Breast epithelium (tissue), 4 donors: Measurements from ENCODE around the gene PPM1J. TPM values are rescaled to one million over a fixed set of nuclear protein-coding genes. Genes with fewer than 3 reads are reported as not detected.
"Not testable (repeated sequence)": the region's sequence is repeated elsewhere in the genome, so short reads cannot be mapped to it uniquely, and the experiment has no call there.

Experiments
- DNase-seq, 2 donors: peaks; one replicate each; pipeline ENCODE4 v3.0.0-alpha.2; 2019; ENCODE audit warnings: low spot score in 2 of 2
- H3K27ac ChIP-seq, 2 donors: fragments of 200-600 bp; sonication (generic) in 1 of 2; one replicate each; pipeline ENCODE4 v1.5.1; 2016 to 2019; ENCODE audit warnings: mild to moderate bottlenecking in 1 of 2
- H3K27me3 ChIP-seq, 2 donors: fragments of 200-600 bp; sonication (generic) in 1 of 2; one replicate each; pipeline versions ENCODE4 v1.5.1 to v1.6.0; 2017 to 2019; ENCODE audit warnings: control low read depth in 1 of 2, mild to moderate bottlenecking in 1 of 2
- H3K36me3 ChIP-seq: fragments of 200-600 bp; one replicate; pipeline ENCODE4 v1.5.1; 2019
- H3K4me1 ChIP-seq, 2 donors: fragments of 200-600 bp; sonication (generic); one replicate each; pipeline ENCODE4 v1.5.1; 2016 to 2019; ENCODE audit warnings: control low read depth in 1 of 2
- H3K4me3 ChIP-seq, 3 donors: fragments of 200-600 bp; sonication (generic); 1 replicate in 2 of 3; 2 replicates in 1 of 3; pipeline ENCODE4 v1.5.1; 2016 to 2019; ENCODE audit warnings: mild to moderate bottlenecking in 3 of 3, moderate library complexity in 2 of 3
- H3K9me3 ChIP-seq, 2 donors: fragments of 200-600 bp; sonication (generic) in 1 of 2; one replicate each; pipeline ENCODE4 v1.5.1; 2016 to 2019; ENCODE audit warnings: control low read depth in 1 of 2
- CTCF ChIP-seq, 3 donors: fragments of 450-650 bp; IDR thresholded peaks; one replicate each; pipeline ENCODE4 v1.5.1; 2016 to 2017; ENCODE audit warnings: antibody characterized with exemption in 3 of 3, mild to moderate bottlenecking in 3 of 3, moderate library complexity in 3 of 3
- POLR2A ChIP-seq: fragments of 450-650 bp; IDR thresholded peaks from one replicate; pipeline ENCODE4 v1.6.1; 2016; ENCODE audit warnings: antibody characterized with exemption, mild to moderate bottlenecking, moderate library complexity
- POLR2AphosphoS5 ChIP-seq, 3 donors: sonication (generic); formaldehyde crosslinking; IDR thresholded peaks; one replicate each; pipeline ENCODE4 v1.6.1; 2017; ENCODE audit warnings: antibody characterized with exemption in 3 of 3
- intact Hi-C: fragments of 100-400 bp; cut with DNase I; formaldehyde crosslinking; loops from one replicate; pipeline ENCODE4 v1.15.1; 2023; ENCODE audit warnings: low total_unique reads
- total RNA-seq, 3 donors: library from RNA; depleted of rRNA; stranded (reverse); fragments of >200 nt; gene quantifications; one replicate each; pipeline ENCODE4 v1.1.0, GENCODE V29; 2016

Gene PPM1J
- total RNA-seq, 3 donors from 2014 or later, result 0.32 to 5.3 (median 4.9) TPM

GRCh38 chr1:112723511-112723839 is 8.3 kb upstream of the PPM1J start:
- H3K36me3 ChIP-seq, result no peaks in the 10 kb centered on the region
- DNase-seq, result no peak
- H3K27me3 ChIP-seq, result no peaks in the 10 kb centered on the region
- H3K4me1 ChIP-seq, result peaks cover 7% of the 10 kb centered on the region in 2 donors
- peak overlapping the region in 1 of 2 donors; percentile 13 for H3K27ac ChIP-seq
- TF ChIP-seq POLR2AphosphoS5 (IDR thresholded peaks at IDR 0.05) (no peak), POLR2A (no peak), CTCF (IDR thresholded peaks at IDR 0.05) (no peak)
- no peak overlapping the region for H3K4me3 ChIP-seq
- H3K9me3 ChIP-seq, result no peaks in the 10 kb centered on the region
- intact Hi-C loops, result loop anchor here (10.0 kb wide), 1 partner anchor 331 kb away; no protein-coding TSS in a partner anchor

GRCh38 chr1:112722601-112723510 is 7.7 kb upstream of the PPM1J start:
- no peak for DNase-seq
- no peaks in the 10 kb centered on the region for H3K9me3 ChIP-seq
- H3K27ac ChIP-seq, result peak overlapping the region; percentile 29 to 48
- peaks cover 7% of the 10 kb centered on the region in 2 donors for H3K4me1 ChIP-seq
- H3K27me3 ChIP-seq, result no peaks in the 10 kb centered on the region
- H3K36me3 ChIP-seq, result no peaks in the 10 kb centered on the region
- peak overlapping the region in 2 of 3 donors; percentile 37 to 48 for H3K4me3 ChIP-seq
- intact Hi-C loops, result loop anchor here (10.0 kb wide), 1 partner anchor 332 kb away; no protein-coding TSS in a partner anchor
- TF ChIP-seq POLR2AphosphoS5 (IDR thresholded peaks at IDR 0.05) (no peak), CTCF (IDR thresholded peaks at IDR 0.05) (no peak), POLR2A (no peak)

DNA sequence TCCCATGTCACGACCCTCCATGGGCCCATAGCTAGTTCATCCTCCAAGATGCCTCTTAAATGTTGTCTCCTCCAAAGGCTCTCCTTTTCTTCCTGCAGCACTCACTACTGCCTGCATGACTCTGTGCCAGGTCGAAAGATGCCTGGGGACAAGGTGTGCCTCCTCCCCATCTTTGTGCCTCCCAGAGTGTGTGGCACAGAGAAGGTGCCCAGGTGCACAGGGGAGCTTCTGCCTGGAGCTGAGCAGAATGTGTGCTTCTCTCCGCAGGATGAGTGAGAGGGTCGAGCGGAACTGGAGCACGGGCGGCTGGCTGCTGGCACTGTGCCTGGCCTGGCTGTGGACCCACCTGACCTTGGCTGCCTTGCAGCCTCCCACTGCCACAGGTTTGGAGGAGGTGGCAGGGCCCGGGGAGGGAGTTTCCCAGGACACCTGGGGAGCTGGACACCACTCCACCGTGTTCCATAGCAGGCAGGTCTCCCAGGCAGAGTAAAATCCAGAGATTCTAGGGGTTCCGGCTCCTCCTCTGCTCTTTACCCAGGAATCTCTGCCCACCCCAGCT is 6.9 kb upstream of the PPM1J start:
- Histone ChIP-seq H3K9me3 (no peaks in the 10 kb centered on the region), H3K4me3 (peak overlapping the region in 1 of 3 donors; percentile 48), H3K27ac (peak overlapping the region; percentile 29 to 48), H3K36me3 (no peaks in the 10 kb centered on the region), H3K27me3 (no peaks in the 10 kb centered on the region), H3K4me1 (peaks cover 7% of the 10 kb centered on the region in 2 donors)
- no peak for DNase-seq
- intact Hi-C loops, result loop anchor here (10.0 kb wide), 1 partner anchor 333 kb away; no protein-coding TSS in a partner anchor
- TF ChIP-seq CTCF (IDR thresholded peaks at IDR 0.05) (no peak), POLR2AphosphoS5 (IDR thresholded peaks at IDR 0.05) (no peak), POLR2A (no peak)

- not testable (repeated sequence) for H3K27me3 ChIP-seq, H3K27ac ChIP-seq, H3K36me3 ChIP-seq, H3K9me3 ChIP-seq, DNase-seq, H3K4me3 ChIP-seq, H3K4me1 ChIP-seq
- intact Hi-C loops, result loop anchor here (10.0 kb wide), 1 partner anchor 334 kb away; no protein-coding TSS in a partner anchor
Measured at GRCh38 chr1:112721294-112721693, 6.2 kb upstream of the PPM1J start.

- Histone ChIP-seq H3K9me3 (no peaks in the 10 kb centered on the region), H3K27ac (no peak overlapping the region), H3K4me1 (peaks cover 7% of the 10 kb centered on the region in 2 donors), H3K4me3 (no peak overlapping the region), H3K36me3 (no peaks in the 10 kb centered on the region), H3K27me3 (no peaks in the 10 kb centered on the region)
- no peak for DNase-seq
- intact Hi-C loops, result loop anchor here (10.0 kb wide), 1 partner anchor 334 kb away; no protein-coding TSS in a partner anchor
- no peak for TF ChIP-seq POLR2AphosphoS5 (IDR thresholded peaks at IDR 0.05)
- TF ChIP-seq CTCF (IDR thresholded peaks at IDR 0.05), result no peak
- TF ChIP-seq POLR2A, result no peak
Measured at GRCh38 chr1:112720800-112721199, 5.7 kb upstream of the PPM1J start.
